Activated T-cell treated with anti-CD3 and anti-CD28 coated beads, Interleukin-2, amount 50 U/mL, for 24 hours (primary cell): ENCODE data around the gene PYGM.

ENCODE experiments used
- DNase-seq: peaks from one replicate; pipeline ENCODE4 v3.0.0-alpha.2; 2020
- H3K27ac Mint-ChIP-seq: 2 replicates; pipeline ENCODE4 v1.8.0; 2020; ENCODE audit warnings: mild to moderate bottlenecking, mixed read lengths
- H3K27me3 Mint-ChIP-seq: 2 replicates; pipeline ENCODE4 v1.8.0; 2020; ENCODE audit warnings: mixed read lengths
- H3K36me3 Mint-ChIP-seq: 2 replicates; pipeline ENCODE4 v1.8.0; 2020; ENCODE audit warnings: low read depth, mixed read lengths
- H3K4me1 Mint-ChIP-seq: 2 replicates; pipeline ENCODE4 v1.8.0; 2020; ENCODE audit warnings: low read depth, mixed read lengths
- H3K4me3 Mint-ChIP-seq: 2 replicates; pipeline ENCODE4 v1.8.0; 2020; ENCODE audit warnings: mild to moderate bottlenecking, moderate library complexity, mixed read lengths
- H3K9me3 Mint-ChIP-seq: 2 replicates; pipeline ENCODE4 v1.8.0; 2020; ENCODE audit warnings: mixed read lengths

The PYGM gene

DNA sequence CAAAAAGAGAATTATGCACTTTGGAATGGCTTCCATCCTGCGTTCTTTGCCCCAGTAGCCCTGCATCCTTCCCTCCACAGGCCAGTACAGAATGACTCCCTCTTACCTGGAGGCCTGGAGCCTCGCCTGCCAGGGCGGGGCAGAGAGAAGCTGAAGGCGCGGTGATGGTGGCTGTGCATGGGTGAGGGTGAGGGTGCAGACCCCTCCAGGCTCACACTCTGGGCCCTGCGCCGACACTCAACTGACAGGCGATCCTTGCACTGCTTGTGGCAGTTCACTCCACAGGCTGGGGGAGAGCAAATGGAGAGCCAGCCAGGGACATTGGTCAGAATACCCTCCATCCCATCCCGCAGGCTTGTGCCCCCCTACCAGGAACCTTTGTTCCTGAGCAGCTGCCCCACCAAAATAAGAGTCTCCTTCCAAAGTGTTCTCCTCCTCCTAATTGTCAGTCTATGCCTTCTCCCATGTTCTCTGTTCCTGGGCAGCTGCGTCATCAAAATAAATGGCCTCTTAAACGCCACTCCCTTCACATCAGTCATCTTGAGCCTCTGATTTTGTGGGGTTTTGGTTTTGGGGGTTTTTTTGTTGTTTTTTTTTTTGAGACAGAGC is 30.9 kb downstream of the PYGM start:
- no peak overlapping the region for H3K4me3 Mint-ChIP-seq
- no peak for DNase-seq
- peaks cover 23% of the 10 kb centered on the region for H3K36me3 Mint-ChIP-seq
- H3K27me3 Mint-ChIP-seq: no peaks in the 10 kb centered on the region
- H3K27ac Mint-ChIP-seq: no peak overlapping the region
- peaks cover 12% of the 10 kb centered on the region for H3K4me1 Mint-ChIP-seq
- no peaks in the 10 kb centered on the region for H3K9me3 Mint-ChIP-seq

DNA sequence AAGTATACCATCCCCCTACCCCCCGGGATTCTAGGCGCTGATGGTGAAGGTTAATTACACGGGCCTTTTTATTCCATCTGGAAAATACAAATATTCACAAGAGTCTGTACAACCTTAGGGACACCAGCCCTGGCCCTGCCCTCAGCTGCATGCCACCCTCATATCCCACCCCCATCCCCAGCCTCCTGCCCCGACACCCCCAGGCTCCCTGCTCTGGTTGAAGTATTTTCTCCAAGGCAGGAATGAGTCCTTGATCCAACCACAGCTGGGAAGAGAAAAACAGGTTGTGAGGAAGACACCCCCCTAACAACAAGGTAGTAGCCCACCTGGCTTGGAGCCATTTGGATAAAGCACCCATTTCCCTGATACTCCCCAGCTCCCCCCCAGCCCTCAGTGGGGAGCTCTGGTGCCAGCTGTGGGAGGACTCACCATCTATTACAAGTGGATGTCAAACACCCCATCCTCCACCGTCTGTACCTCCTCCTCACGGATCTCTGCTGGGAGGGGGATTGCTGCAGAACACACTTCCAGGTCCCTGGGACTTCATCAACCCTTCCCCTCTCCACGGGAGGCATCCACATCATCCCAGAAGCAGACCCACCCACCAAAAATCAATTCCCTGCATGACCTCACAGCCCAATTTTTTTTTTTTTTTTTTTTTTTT is 32.8 kb downstream of the PYGM start:
- Mint-ChIP-seq H3K36me3 (peaks cover 18% of the 10 kb centered on the region), H3K27ac (peak overlapping the region; percentile 44)

DNA sequence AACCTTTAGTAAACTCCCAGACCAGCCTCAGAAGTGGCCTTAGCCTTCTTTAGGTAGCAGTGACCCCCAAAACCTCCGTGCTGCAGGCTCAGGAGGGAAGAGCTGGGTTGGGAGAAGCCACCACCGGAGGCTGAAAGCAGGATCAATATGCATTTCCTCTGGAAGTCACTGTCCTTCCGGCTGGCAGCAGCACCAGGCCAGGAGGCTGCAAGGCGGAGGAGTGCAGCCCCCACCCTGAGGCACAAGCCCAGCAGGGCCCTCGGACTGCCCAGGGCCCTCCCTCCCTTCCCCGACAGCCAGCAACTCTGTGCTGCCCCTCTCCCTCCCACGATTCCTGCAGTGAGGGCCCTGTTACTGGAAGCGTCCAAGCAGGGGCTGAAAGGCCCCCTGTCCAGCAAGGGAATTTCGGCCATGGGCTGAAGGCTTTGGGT is 33.5 kb downstream of the PYGM start:
- Mint-ChIP-seq H3K27me3 (peaks cover 13% of the 10 kb centered on the region), H3K27ac (no peak overlapping the region), H3K9me3 (no peaks in the 10 kb centered on the region), H3K36me3 (peaks cover 15% of the 10 kb centered on the region), H3K4me3 (no peak overlapping the region), H3K4me1 (peaks cover 10% of the 10 kb centered on the region)
- DNase-seq: no peak

More for the DNA sequence above, 32.8 kb downstream of the PYGM start:
- H3K4me1 Mint-ChIP-seq: peaks cover 10% of the 10 kb centered on the region
- H3K4me3 Mint-ChIP-seq: no peak overlapping the region
- H3K27me3 Mint-ChIP-seq: peaks cover 5% of the 10 kb centered on the region
- H3K9me3 Mint-ChIP-seq: no peaks in the 10 kb centered on the region
- no peak for DNase-seq

DNA sequence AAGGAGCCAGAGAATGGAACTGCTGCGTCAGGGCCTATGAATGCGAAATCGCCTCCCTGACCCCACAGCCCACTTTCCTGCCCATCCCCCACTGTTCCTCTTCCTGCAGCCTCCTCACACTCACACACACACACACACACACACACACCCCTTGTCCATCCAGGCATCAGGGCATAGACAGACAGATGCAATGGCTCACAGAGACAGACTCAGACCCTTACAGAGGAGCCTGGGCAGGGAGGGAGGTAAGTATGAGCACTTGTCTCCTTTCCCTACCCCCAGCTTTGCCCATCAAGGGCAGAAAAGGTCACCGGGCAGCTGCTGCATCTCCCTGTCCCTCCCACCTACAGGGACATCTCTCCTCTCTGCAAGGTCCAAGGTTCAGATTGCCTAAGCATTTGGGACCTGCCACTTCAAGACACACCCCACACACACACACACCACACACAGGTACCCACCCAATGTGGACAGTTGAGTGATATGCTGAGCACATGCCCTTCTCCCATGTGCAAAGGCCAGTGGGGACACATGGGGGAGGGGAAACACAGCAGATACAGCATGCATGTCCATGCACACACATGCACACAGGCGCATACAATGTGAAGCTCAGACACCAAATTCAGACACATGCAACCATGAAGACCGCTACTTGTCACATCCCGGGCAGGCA is 34.8 kb downstream of the PYGM start:
- Mint-ChIP-seq H3K27me3 (peaks cover 25% of the 10 kb centered on the region), H3K4me1 (peaks cover 10% of the 10 kb centered on the region), H3K27ac (no peak overlapping the region), H3K4me3 (no peak overlapping the region), H3K9me3 (no peaks in the 10 kb centered on the region), H3K36me3 (peaks cover 13% of the 10 kb centered on the region)
- DNase-seq: no peak

DNA sequence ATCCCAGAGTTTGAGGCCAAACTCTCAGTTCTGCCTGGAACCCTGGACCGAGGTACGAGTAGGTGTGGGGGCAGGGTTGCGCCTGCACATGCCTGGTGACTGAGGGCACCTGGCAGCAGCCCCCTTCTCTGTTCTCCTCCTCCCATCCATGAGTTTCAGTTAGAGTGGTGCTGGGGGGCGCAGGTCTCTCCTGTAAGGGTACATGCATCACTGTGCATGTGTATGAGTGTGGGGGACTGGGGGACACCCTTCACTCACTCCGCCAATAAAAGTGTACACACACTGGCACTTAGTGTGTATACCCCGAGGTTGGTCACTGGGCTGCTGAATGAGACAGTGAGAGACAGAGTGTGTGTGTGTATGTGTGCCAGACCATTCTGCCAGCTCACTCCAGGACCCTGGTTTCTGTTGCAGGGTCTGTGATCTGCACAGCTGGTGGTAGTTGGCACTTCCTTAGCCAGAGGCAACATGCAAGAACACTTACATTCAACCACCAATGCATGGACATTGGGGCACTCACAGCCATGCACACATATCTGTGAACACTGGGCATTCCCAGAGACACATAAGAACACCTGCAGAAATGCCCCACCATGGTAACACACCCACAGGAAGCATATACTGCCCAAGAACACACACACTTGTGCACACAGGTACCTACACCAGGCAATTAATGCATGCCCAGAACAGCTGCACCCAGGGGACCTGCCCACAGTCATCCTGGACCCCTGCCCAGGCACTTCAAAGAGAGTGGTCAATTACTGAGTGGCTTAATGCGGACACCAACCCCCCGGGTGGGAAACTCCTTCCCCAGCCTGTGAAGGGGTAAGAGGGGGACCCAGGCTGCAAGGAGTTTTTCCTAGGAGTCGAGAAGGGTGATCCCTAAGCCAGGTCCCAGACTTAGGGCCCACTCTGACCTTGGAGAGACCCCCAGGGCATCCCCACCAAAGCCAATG is 35.6 kb downstream of the PYGM start:
- peak overlapping the region; percentile 3 for H3K27ac Mint-ChIP-seq
- H3K27me3 Mint-ChIP-seq: peaks cover 29% of the 10 kb centered on the region
- H3K9me3 Mint-ChIP-seq: no peaks in the 10 kb centered on the region
- DNase-seq: peak; percentile 24
- H3K4me3 Mint-ChIP-seq: peak overlapping the region; percentile 67
- peaks cover 10% of the 10 kb centered on the region for H3K36me3 Mint-ChIP-seq
- peaks cover 10% of the 10 kb centered on the region for H3K4me1 Mint-ChIP-seq

DNA sequence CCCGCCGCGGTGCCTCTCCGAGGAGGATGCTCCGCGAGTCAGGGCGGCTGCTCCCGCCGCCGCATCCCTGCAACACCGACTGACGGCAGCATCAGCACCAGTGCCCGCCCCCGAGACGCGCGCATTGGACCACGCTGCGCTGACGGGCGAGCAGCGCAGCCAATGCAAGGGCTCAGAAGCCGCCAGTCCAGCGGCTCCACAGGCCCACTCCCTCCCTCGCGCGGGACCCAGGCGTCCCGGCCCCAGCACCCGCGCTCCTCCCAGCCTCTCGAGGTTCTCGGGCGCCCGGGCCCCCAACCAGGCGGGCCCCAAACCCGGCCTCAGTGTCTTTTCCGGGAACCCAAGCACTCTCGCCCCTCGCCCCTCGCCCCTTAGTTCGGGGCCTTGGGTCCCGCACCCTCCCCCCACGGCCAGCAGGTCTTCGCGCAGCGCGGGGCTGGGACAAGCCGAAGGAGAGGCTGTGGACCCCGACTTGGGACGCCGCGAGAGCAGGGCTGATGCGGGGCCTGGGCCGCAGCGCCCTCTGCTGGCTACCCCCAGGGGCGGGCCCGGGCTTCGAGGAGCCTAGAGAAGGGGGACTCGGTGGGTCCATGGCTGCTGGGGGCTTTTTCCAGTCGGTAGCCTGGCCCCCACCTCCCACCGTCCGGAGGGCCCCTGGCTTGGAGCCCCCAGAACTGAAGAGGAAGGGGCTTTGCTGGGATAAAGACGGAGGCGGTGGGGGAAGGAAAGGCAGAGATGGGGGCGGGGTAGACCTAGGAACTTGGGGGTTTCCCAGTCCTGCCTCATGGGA is 36.5 kb downstream of the PYGM start, which contains the start of gene NRXN2:
NRXN2 (minus strand) TSS at position 81 of the 790 bp plus-strand sequence. CDS start 9,498 bp downstream, outside the sequence.
- peak; percentile 91 for DNase-seq
- peaks cover 3% of the 10 kb centered on the region for H3K36me3 Mint-ChIP-seq
- peaks cover 10% of the 10 kb centered on the region for H3K4me1 Mint-ChIP-seq
- H3K4me3 Mint-ChIP-seq: peak within 1 kb of the TSS; percentile 67
- peak within 1 kb of the TSS; percentile 64 for H3K27ac Mint-ChIP-seq
- H3K27me3 Mint-ChIP-seq: peaks cover 33% of the 10 kb centered on the region
- H3K9me3 Mint-ChIP-seq: no peaks in the 10 kb centered on the region

DNA sequence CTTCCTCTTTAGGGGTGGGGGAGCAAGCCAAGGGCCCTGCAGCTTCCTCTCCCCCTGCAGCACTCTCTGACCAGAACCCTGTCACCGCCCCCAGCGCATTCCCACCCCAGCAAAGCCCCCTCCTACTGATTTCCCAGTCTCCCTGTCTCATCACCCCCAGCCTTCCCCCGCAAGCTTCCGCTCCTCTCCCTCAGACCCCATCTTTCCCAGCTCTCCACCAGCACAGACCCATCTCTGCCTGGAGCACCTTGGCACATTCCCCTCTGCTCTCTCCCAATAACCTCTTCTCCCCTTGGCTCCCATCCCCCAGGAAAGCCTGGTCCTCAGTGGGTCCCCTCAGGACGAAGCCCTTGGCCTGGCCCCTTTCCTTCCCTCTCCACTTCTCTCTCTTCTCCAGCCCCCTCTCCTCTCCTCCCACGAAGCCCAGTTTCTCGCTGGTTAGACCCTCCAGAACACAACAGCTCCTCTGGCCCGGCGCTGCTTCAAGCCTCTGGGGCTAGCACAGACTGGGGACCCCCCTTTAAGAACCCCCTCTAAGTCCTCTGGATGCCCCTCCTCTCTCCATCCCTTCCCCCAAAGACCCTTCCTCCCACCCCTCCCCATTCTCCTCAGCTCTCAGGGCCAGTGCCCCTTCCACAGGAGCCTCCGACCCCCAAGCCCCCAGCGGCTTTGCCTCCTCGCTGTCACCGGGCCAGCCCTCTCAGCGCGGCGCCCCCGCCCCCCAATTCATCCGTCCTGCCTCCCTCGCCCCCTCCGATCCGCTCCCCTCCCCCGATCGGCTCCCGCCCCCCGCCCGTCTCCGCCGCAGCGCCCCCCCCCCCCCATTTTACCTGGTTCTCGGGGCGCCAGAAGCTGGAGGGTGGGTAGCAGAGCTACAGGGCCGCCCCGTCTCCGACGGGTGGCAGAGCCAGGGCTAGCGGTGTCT is 37.4 kb downstream of the PYGM start:
- Mint-ChIP-seq H3K36me3 (peaks cover 3% of the 10 kb centered on the region), H3K4me1 (peaks cover 10% of the 10 kb centered on the region), H3K4me3 (no peak overlapping the region), H3K27me3 (peaks cover 40% of the 10 kb centered on the region), H3K27ac (no peak overlapping the region), H3K9me3 (no peaks in the 10 kb centered on the region)
- peak; percentile 31 for DNase-seq

DNA sequence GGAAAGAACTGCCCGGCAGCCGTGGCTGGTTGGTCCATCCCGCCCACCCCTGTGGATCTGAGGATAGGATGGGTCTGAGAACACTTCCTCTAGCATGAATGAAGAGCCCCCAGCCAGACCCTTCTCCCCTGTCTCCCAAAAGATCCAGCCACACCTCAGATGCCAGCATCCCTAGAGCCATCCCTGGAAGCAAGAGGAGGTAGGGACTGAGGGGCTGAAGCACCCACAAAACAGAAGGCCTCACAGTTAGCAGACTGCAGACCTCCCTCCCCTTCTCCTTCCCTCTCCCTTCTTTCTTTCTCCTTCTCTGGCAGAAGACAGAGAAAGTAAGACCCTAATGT is 38.4 kb downstream of the PYGM start:
- DNase-seq: no peak
- H3K9me3 Mint-ChIP-seq: no peaks in the 10 kb centered on the region
- peaks cover 50% of the 10 kb centered on the region for H3K27me3 Mint-ChIP-seq
- H3K36me3 Mint-ChIP-seq: no peaks in the 10 kb centered on the region
- H3K4me1 Mint-ChIP-seq: peaks cover 10% of the 10 kb centered on the region
- H3K27ac Mint-ChIP-seq: no peak overlapping the region
- H3K4me3 Mint-ChIP-seq: no peak overlapping the region

DNA sequence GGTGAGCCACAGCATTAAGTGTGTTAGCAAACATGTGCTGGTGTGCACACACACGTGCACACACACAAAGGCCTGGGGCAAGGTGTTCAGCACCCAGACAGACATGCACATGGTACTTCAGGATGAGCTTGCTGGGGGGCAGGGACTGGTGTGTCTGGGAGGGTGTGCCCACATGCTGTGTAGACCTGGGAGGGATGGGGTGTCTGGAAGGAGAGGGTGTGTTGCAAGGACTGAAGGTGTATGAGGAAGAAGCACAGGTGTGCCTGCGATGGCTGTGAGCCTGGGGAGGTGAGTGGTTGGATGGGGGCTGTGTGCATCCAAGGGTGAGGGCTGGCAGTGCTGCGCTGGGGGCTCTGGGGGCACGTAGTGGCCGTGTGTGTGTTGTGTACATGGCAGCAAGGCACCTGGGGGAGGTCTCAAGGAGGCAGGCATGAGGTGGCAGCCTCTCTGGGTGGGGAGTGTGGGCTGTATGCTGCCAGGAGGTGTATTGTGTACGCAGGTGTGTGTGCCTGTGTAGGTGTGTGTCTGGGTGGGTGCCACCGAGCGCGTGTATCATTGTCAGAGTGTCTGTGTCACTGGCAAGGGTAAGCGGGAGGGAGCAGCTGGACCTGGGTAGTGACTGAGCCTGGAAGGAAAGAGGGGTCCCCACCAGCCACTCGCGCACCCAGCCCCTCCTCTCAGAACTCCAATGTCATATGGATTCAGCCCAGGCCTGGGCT is 39.0 kb downstream of the PYGM start:
- DNase-seq: no peak
- Mint-ChIP-seq H3K9me3 (no peaks in the 10 kb centered on the region), H3K4me3 (no peak overlapping the region), H3K36me3 (no peaks in the 10 kb centered on the region), H3K27ac (no peak overlapping the region), H3K4me1 (peaks cover 10% of the 10 kb centered on the region), H3K27me3 (peaks cover 55% of the 10 kb centered on the region)

DNA sequence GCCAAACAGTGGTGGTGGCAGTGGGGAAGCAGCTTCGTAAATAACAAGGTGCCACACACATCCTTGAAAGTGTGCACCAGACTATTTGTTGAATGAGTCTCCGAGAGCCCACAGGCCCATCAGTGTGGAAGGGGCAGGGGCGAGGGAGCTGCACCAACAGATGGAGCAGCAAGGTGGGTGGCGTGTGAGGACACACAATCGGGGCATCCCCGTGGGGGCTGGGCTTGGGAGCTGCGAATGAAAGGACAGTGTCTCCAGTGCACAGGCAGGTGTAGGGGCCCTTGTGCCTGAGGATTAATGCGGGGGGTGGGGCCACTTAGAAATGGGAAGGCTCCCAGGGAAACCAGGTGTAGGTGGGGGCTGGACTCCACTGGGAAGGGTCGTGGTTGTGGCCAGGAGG is 39.6 kb downstream of the PYGM start:
- no peak overlapping the region for H3K4me3 Mint-ChIP-seq
- DNase-seq: no peak
- no peaks in the 10 kb centered on the region for H3K9me3 Mint-ChIP-seq
- no peaks in the 10 kb centered on the region for H3K36me3 Mint-ChIP-seq
- H3K27me3 Mint-ChIP-seq: peaks cover 62% of the 10 kb centered on the region
- H3K27ac Mint-ChIP-seq: no peak overlapping the region
- peaks cover 8% of the 10 kb centered on the region for H3K4me1 Mint-ChIP-seq

DNA sequence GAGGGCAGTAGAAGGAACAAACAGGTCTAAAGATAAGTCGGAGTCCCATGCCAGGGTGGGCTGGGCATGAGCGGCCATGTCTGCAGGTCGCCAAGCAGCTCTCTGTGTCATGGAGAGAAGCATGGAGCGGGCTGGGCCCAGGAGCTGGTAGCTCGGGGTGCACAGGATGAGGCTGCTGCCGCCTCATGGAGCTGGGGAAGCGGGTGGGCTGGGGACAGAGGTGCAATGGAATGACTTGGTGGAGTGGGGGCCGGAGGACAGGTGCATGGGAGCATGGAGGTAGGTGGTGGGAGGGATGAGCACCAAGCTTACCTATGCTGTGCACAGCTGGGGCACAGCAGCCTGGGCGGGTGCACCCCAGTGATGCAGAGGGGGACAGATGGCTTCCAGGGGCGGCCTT is 40.4 kb downstream of the PYGM start:
- no peaks in the 10 kb centered on the region for H3K36me3 Mint-ChIP-seq
- H3K27me3 Mint-ChIP-seq: peaks cover 69% of the 10 kb centered on the region
- H3K27ac Mint-ChIP-seq: no peak overlapping the region
- H3K4me3 Mint-ChIP-seq: no peak overlapping the region
- peaks cover 6% of the 10 kb centered on the region for H3K4me1 Mint-ChIP-seq
- no peak for DNase-seq
- no peaks in the 10 kb centered on the region for H3K9me3 Mint-ChIP-seq

DNA sequence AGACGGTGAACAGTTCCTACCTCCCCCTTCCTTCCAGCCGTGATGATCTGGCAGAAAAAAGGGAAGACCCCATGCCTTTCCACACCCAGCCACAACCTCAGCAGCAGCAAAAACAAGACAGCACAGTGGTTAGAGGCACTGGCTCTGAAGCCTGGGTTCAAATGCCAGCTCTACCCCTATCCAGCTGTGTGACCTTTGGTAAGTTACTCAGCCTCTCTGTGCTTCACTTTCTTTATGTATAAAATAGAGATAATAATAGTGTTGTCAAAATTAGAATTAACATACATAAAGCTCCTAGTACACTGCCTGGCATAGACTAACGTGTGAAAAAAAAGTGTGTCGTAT is 41.0 kb downstream of the PYGM start:
- peaks cover 76% of the 10 kb centered on the region for H3K27me3 Mint-ChIP-seq
- no peaks in the 10 kb centered on the region for H3K9me3 Mint-ChIP-seq
- H3K27ac Mint-ChIP-seq: no peak overlapping the region
- H3K4me1 Mint-ChIP-seq: peaks cover 3% of the 10 kb centered on the region
- no peak for DNase-seq
- no peaks in the 10 kb centered on the region for H3K36me3 Mint-ChIP-seq
- no peak overlapping the region for H3K4me3 Mint-ChIP-seq
